GM10266 (cell line): ENCODE measurements around the gene TMTC2.

Experiments
- DNase-seq: peaks from one replicate; pipeline ENCODE4 v3.0.0; 2012; ENCODE audit errors: extremely low spot score
- TF ChIP-seq, protein P1 (sequence below): IDR thresholded peaks from 2 replicates; pipeline ENCODE4 v1.5.1; 2012; ENCODE audit warnings: mild to moderate bottlenecking, low read depth; ENCODE audit not compliant: control insufficient read depth, insufficient read depth; ENCODE audit errors: missing control alignments

Gene TMTC2

DNA sequence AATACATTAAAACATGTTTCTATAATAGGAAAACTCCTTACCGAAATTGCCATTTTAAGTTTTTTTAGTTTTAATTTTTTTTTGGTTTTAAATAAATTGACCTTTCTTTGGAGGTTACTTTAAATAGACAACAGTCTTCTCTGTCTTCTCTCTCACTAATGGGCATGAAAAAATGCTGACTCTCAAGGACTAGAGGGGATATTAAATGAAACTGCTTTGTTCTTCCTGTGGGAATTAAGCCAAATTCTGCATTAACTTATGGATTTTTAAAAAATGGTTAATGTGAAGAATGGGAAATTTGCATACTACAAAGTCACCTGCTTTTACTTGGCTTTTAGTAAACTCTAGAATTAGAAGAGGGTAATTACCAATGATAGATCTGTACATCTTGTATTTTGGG is 378.9 kb downstream of the TMTC2 start:
- TF ChIP-seq, protein P1, sequence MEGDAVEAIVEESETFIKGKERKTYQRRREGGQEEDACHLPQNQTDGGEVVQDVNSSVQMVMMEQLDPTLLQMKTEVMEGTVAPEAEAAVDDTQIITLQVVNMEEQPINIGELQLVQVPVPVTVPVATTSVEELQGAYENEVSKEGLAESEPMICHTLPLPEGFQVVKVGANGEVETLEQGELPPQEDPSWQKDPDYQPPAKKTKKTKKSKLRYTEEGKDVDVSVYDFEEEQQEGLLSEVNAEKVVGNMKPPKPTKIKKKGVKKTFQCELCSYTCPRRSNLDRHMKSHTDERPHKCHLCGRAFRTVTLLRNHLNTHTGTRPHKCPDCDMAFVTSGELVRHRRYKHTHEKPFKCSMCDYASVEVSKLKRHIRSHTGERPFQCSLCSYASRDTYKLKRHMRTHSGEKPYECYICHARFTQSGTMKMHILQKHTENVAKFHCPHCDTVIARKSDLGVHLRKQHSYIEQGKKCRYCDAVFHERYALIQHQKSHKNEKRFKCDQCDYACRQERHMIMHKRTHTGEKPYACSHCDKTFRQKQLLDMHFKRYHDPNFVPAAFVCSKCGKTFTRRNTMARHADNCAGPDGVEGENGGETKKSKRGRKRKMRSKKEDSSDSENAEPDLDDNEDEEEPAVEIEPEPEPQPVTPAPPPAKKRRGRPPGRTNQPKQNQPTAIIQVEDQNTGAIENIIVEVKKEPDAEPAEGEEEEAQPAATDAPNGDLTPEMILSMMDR, result no peak
- no peak for DNase-seq

DNA sequence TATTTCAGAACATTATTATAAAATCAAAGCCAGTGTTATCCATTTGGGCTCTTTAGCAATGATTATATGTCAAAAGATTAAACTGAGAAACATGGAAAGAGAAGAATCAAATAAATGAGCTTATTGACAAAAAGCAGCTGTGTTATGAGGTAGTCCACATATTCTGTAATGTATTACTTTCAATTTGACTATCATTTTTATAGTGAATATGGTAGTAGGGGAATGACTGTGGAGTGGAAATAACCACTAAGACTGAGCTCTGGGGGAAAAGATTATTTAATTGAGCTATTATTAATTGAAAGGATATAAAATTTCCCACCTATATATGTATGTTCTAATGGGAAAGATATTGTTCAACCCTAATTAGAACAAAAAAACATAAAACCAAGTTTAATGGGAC is 381.3 kb downstream of the TMTC2 start:
- no peak for DNase-seq
- TF ChIP-seq, protein P1, result no peak

DNA sequence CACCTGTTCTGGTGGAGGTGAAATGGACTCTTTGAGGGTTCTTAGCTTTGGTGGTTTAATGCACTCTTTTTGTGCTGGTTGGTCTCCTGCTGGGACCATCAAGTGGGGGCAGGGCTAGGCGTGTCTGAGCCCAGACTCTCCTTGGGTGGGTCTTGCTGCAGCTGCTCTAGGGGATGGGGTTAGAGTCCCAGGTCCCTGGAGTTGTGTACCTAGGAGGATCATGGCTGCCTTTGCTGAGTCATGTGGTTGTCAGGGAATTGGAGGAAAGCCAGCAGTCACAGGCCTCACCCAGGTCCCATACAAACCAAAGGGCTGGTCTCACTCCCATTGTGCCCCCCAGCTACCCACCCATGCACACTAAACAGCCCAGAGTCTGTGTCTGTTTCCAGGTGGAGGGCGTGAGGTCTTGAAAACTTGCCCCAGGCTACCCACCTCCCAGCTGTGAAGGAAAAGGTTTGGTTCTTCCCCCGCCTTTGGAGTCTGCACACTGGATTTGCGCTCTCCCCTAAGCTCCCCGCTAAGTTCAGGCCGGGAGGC is 387.7 kb downstream of the TMTC2 start:
- no peak for DNase-seq
- TF ChIP-seq, protein P1, result no peak

DNA sequence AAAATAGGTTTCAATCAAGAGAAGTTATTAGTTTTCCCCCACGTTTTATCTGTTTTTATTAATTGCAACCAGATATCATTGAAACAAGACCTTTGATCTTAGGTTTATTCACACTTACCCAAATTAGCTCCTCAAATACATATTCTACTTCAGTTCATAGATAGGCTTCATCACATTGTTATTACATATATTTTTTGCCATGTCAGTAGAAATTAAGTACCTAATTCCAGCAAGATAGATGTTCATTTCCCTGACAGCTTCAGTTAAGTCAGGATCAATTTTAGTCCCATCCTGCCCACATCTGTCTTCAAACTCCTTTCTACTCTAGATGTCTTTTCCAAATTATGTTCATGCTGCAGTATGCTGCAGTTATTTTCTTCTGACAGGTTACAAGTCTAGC is 388.8 kb downstream of the TMTC2 start:
- TF ChIP-seq, protein P1, result no peak
- no peak for DNase-seq

DNA sequence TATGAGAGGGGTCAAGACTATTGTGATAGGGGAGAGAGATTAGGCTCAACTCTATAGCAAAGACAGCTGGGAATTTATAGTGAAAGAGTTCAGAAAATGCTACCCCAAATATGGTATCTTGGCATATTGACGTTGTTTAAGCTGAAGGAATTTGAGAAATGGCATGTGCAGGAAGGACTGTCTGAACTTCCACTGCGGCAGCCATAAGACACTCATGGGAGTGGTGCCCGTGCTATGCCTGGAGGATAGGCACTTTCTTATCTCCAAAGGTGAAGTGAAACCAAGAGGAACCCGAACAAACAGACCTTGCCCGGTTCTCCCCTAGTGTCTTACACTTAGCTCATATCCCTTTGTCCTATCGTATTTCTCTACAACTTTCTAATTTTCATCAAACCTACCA is 390.3 kb downstream of the TMTC2 start:
- DNase-seq, result no peak
- TF ChIP-seq, protein P1, result no peak

DNA sequence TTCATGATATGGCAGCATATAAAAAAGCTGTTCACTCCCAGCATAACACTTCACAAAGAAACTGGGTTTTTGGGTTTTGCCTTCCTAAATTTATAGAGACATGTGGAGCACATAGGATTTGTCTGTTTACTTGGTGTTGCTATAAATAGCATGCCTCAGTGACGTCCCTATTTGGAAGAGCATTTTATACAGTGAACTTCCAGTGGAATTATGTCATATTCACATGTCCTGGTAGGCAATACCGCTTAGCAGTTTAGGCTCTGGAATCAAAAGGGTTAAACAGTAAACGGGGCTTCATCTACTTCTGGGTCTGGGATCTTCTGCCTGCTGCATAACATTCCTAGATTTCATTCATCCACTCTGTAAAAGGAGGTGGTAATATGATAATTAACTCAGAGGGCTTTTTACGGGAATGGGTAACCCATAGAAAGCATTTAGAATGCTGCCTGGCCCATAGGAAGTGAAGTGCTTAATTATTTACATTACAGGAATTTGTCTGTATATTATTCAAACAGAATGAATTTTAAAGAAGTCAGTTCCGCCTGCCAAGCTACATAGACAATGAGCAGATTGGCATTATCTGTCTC is 396.1 kb downstream of the TMTC2 start:
- TF ChIP-seq, protein P1, result no peak
- no peak for DNase-seq

DNA sequence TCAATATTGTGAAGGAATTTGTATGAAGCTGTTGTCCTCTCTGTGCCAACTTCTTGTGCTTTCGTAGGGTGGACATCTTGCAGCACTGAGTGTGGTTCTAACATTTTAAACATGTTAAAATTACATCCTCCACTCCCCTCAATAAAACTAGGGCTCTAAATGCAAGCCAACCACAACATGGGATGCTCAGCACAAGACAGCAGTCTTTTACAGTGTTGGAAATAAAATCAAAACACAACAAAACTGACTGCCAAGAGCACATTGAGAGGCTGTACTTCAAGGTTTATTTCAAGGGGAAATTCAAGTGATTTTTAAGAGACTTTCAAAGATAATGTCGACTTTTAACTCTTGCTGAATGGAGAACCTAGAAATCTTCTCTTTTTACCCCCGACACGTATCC is 396.9 kb downstream of the TMTC2 start:
- TF ChIP-seq, protein P1, result no peak

More for the DNA sequence above, 396.9 kb downstream of the TMTC2 start:
- DNase-seq, result no peak
